GM12878 (cell line): ENCODE data around the gene ATP7B. TPM values are rescaled to one million over a fixed set of nuclear protein-coding genes. Genes with fewer than 3 reads are reported as not detected.

Experiments
- ATAC-seq: fragments of 200-7000 bp; cut with Tn5 transposase; 3 replicates; pipeline ENCODE4 v1.9.1; 2020; ENCODE audit warnings: mild to moderate bottlenecking, moderate library complexity
- Bru-seq: library from RNA; stranded (reverse); fragments of 400-500 nt; gene quantifications from one replicate; lab custom pipeline; 2021; lab: Mats Ljungman, UMichigan
- BruChase-seq, 2 experiments: library from RNA; stranded (reverse); fragments of 400-500 nt; gene quantifications; one replicate each; lab custom pipeline; 2021; lab: Mats Ljungman, UMichigan
- BruUV-seq: library from RNA; stranded (reverse); fragments of 400-500 nt; replicated peaks from 2 replicates; lab custom pipeline; 2021; lab: Mats Ljungman, UMichigan
- CTCF ChIA-PET: fragments of 300-600 bp; sonication (Branson Sonifier 250); formaldehyde crosslinking; extraction: SDS; loops from one replicate; lab custom pipeline; 2021; ENCODE audit warnings: inconsistent platforms; lab: Yijun Ruan, JAX
- POLR2A ChIA-PET: fragments of 350-600 bp; formaldehyde crosslinking; extraction: SDS; loops from one replicate; lab custom pipeline; 2021; ENCODE audit warnings: inconsistent platforms; lab: Charles Lee
- RAD21 ChIA-PET: fragments of 300-600 bp; sonication (Branson Sonifier 250); formaldehyde crosslinking; loops from one replicate; lab custom pipeline; 2023; ENCODE audit warnings: antibody characterized with exemption; ENCODE audit not compliant: unreplicated experiment; lab: Charles Lee
- SMC1A ChIA-PET: fragments of 300-600 bp; sonication (Branson Sonifier 250); formaldehyde crosslinking; loops from one replicate; lab custom pipeline; 2023; ENCODE audit not compliant: unreplicated experiment, uncharacterized antibody; lab: Charles Lee
- DNase-seq: peaks from one replicate; pipeline ENCODE4 v3.0.0-alpha.2; 2011; ENCODE audit warnings: low read depth, low spot score
- FAIRE-seq: peaks from 3 replicates; lab custom pipeline; 2011; peaks lifted over from hg19 to GRCh38; lab: Jason Lieb, UNC
- H2AFZ ChIP-seq: 2 replicates; pipeline ENCODE4 v1.6.0; 2011; ENCODE audit warnings: low read depth, low read length, control low read depth; ENCODE audit not compliant: control insufficient read depth
- H3K27ac ChIP-seq: 2 replicates; pipeline ENCODE4 v1.5.1; 2011; ENCODE audit warnings: control low read depth; ENCODE audit not compliant: control insufficient read depth, insufficient read depth
- H3K27me3 ChIP-seq, 2 experiments: replicated peaks in 1 of 2; 2 replicates each; pipeline versions ENCODE4 v1.6.0 to v1.6.1; 2011; ENCODE audit warnings: low read length in 1 of 2; ENCODE audit not compliant: control insufficient read depth in 2 of 2, insufficient read depth in 2 of 2
- H3K36me3 ChIP-seq, 2 experiments: 2 replicates each; pipeline ENCODE4 v1.5.1; 2011; ENCODE audit warnings: low read length in 1 of 2; ENCODE audit not compliant: control insufficient read depth in 2 of 2, insufficient read depth in 2 of 2
- H3K4me1 ChIP-seq: 2 replicates; pipeline ENCODE4 v1.6.1; 2011; ENCODE audit warnings: mild to moderate bottlenecking, low read length, moderate library complexity, mixed read lengths; ENCODE audit not compliant: control insufficient read depth, insufficient read depth
- H3K4me2 ChIP-seq: 2 replicates; pipeline ENCODE4 v1.6.0; 2011; ENCODE audit warnings: control low read depth; ENCODE audit not compliant: control insufficient read depth, insufficient read depth
- H3K4me3 ChIP-seq: fragments of 200-600 bp; sonication (generic); 2 replicates; pipeline ENCODE4 v1.5.1; 2016
- H3K79me2 ChIP-seq: 2 replicates; pipeline ENCODE4 v1.6.0; 2011; ENCODE audit warnings: low read length; ENCODE audit not compliant: control insufficient read depth, insufficient read depth
- H3K9ac ChIP-seq: 2 replicates; pipeline ENCODE4 v1.8.0; 2011; ENCODE audit warnings: low read length, control low read depth, mixed read lengths; ENCODE audit not compliant: control insufficient read depth, insufficient read depth
- H3K9me3 ChIP-seq: replicated peaks from 3 replicates; pipeline ENCODE4 v1.5.1; 2011; ENCODE audit warnings: mild to moderate bottlenecking, low read length; ENCODE audit not compliant: control insufficient read depth, insufficient read depth
- H4K20me1 ChIP-seq: 2 replicates; pipeline ENCODE4 v1.6.0; 2011; ENCODE audit not compliant: control insufficient read depth, insufficient read depth
- ASH2L ChIP-seq: fragments of 300-600, 200-600 bp; sonication (generic); IDR thresholded peaks from 2 replicates; pipeline ENCODE4 v1.6.1; 2017; ENCODE audit warnings: low read depth, mild to moderate bottlenecking, borderline replicate concordance
- EED ChIP-seq: sonication (generic); IDR thresholded peaks from 2 replicates; pipeline ENCODE4 v1.6.1; 2016; ENCODE audit warnings: antibody characterized with exemption, low read depth
- WGBS: methylation state at CpG from one replicate; pipeline ENCODE4 v1.1.6; 2016; ENCODE audit warnings: low lambda C conversion rate; ENCODE audit not compliant: insufficient replicate concordance, insufficient coverage; ENCODE audit errors: missing lambda C conversion rate; 5-methylcytosine and 5-hydroxymethylcytosine counted together
- in situ Hi-C: fragments of 300-500 bp; cut with MboI; formaldehyde crosslinking; loops from 9 replicates; pipeline ENCODE4 v1.14.3; 2018; ENCODE audit warnings: mixed read lengths
- intact Hi-C: fragments of 100-400 bp; cut with micrococcal nuclease; formaldehyde crosslinking; loops from one replicate; pipeline ENCODE4 v1.14.2; 2022; ENCODE audit not compliant: unreplicated experiment
- long read RNA-seq, 2 experiments: library from polyadenylated mRNA; unstranded; transcript quantifications; one replicate each; pipeline ENCODE4 v2.0.0, GENCODE V29; 2019 to 2020
- polyA minus RNA-seq, 3 experiments: library from RNA; depleted of rRNA, polyadenylated mRNA; stranded (reverse); fragments of >200 nt; gene quantifications; 2 replicates each; pipeline ENCODE4 v1.2.3, GENCODE V29; 2011
- polyA plus RNA-seq, 11 experiments: library from polyadenylated mRNA; depleted of rRNA in 4 of 11; unstranded in 6 of 11; stranded (reverse) in 5 of 11; fragments of >200 nt; fragmentation: Nextera tagmentation in 4 of 11; fragmentation: Illumina TruSeq in 1 of 11; extraction: Ambion mirVana in 4 of 11; extraction: Trizol in 1 of 11; gene quantifications; 1 replicate in 1 of 11; 2 replicates in 10 of 11; pipeline versions ENCODE4 v1.2.1 to v1.2.3, GENCODE V29; 2011 to 2016; ENCODE audit warnings: inconsistent platforms in 2 of 11, missing spikeins in 2 of 11, low read depth in 1 of 11
- total RNA-seq, 4 experiments: library from RNA; depleted of rRNA in 3 of 4; stranded (reverse); fragments of >200 nt in 3 of 4; fragmentation: Illumina TruSeq in 1 of 4; extraction: Trizol in 1 of 4; gene quantifications; 2 replicates each; pipeline versions ENCODE4 v1.2.1 to v1.2.3, GENCODE V29; 2013 to 2021

The ATP7B gene
- total RNA-seq (2013; cell fraction: nucleolus; rRNA removed) = 1.5 and 1.9 TPM in 2 replicates
- total RNA-seq (2014; rRNA removed) (under 0.01 and 0.16 TPM in 2 replicates), total RNA-seq (2014; rRNA removed; fragmentation: Illumina TruSeq; extraction: Trizol) (0.04 and 0.09 TPM in 2 replicates), total RNA-seq (2021) (0.08 and 0.38 TPM in 2 replicates), polyA plus RNA-seq (2011; rRNA removed) (1.1 TPM in 2 replicates), polyA plus RNA-seq (2014; fragmentation: Illumina TruSeq; extraction: Trizol) (0.15 and 0.67 TPM in 2 replicates), polyA plus RNA-seq (2014; fragmentation: Nextera tagmentation; extraction: Ambion mirVana) (not detected), polyA plus RNA-seq (2014; rRNA removed) (0.03 and 0.05 TPM in 2 replicates), polyA plus RNA-seq (2016; fragmentation: Nextera tagmentation; extraction: Ambion mirVana) (under 1 TPM; 0.05 to 0.06 TPM), polyA minus RNA-seq (2011; rRNA and poly(A)+ RNA removed) (2.5 and 2.9 TPM in 2 replicates), Bru-seq, nascent RNA (percentile 28 among the genes with signal in this experiment), BruChase-seq, experiment 1, labeled RNA remaining after a 6-hour chase (percentile 27 among the genes with signal in this experiment), BruChase-seq, experiment 2, labeled RNA remaining after a 2-hour chase (percentile 30 among the genes with signal in this experiment)
- 0.10 TPM for polyA plus RNA-seq (2011; ENCODE audit: low read depth)
- 0.76 and 1.1 TPM in 2 replicates for polyA plus RNA-seq (2011; cell fraction: cytosol; rRNA removed)
- polyA plus RNA-seq (2011; cell fraction: nucleus; rRNA removed) = 2.4 and 2.6 TPM in 2 replicates
- polyA plus RNA-seq (2012) = 0.11 and 0.13 TPM in 2 replicates
- 0.83 and 1.2 TPM in 2 replicates for polyA minus RNA-seq (2011; cell fraction: cytosol; rRNA and poly(A)+ RNA removed)
- 1.9 and 4.3 TPM in 2 replicates for polyA minus RNA-seq (2011; cell fraction: nucleus; rRNA and poly(A)+ RNA removed)
- long read RNA-seq, experiment 1 = 0 reads
- long read RNA-seq, experiment 2, partial matches to known transcripts = 0 of 2 reads
- long read RNA-seq, experiment 2, other reads (novel, unspliced or antisense) = 2 of 2 reads

DNA sequence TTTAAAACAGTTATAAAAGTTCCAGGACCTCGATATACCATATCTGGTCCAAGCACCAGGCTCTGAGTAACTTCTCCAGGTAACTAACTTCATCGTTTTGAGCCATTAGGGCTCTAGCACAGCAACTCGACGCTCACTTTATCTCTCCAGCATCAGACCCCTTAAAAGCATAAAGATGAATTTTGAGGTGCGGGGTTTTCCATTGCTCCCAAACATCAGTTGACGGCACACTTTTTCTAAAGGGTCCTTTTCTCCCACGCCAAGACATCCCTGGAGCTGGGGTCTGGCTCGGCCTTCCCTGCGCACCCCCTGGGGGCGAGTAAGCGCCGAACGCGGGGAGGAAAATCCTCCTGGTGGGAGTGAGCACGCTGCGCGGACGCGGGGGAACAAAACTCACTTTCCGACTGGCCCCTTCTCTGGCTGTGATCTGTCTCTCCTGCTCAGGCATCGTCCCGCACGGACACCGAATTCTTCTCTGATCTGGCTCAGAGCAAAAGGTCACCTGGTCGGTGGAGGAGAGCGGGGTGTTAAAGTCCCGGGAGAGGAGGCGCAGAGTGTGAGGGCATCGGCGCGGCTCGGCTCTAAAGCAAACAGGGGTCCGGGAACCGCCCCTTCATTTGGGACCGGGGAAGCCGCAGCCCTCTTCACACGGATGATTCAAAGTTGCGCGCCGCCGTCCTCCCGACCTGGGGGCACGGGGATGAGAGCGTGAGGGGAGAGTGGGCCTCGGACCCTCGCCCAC, at the start of gene ATP7B:
Gene ATP7B (minus strand): TSS at position 561 of the 742 bp plus-strand sequence. CDS start 113 bp downstream, at position 448.
- no peaks in the 10 kb centered on the region for H4K20me1 ChIP-seq
- POLR2A ChIA-PET = no interaction called here
- FAIRE-seq (no peak), DNase-seq (no peak), ATAC-seq (peak; percentile 29)
- CTCF ChIA-PET = no interaction called here
- H3K9me3 ChIP-seq = no peaks in the 10 kb centered on the region; the same call in 1 of the 3 replicates
- H3K27ac ChIP-seq = peak within 1 kb of the TSS; percentile 49
- H3K36me3 ChIP-seq = no peaks in the 10 kb centered on the region; a peak in 1 of 4 replicates
- intact Hi-C loops = loop anchor here (5.0 kb wide), 2 partner anchors 181 to 441 kb away; partner anchors contain the start of gene VPS36
- BruUV-seq = no TSS peak
- no peak for TF ChIP-seq ASH2L
- TF ChIP-seq EED = 0 out of 2 replicates have a peak, but pooled peaks have one; percentile 4
- TF ChIP-seq, all 136 proteins: peak for 1
- RAD21 ChIA-PET = no interaction called here
- Histone ChIP-seq H2AFZ (peak within 1 kb of the TSS; percentile 98), H3K79me2 (peaks cover 23% of the 10 kb centered on the region), H3K4me3 (peak within 1 kb of the TSS; percentile 95), H3K9ac (peak within 1 kb of the TSS; percentile 77), H3K4me1 (no peaks in the 10 kb centered on the region; the same call in 1 of the 2 replicates), H3K27me3 (peaks cover 2 to 13% of the 10 kb centered on the region in 2 experiments; a peak in 3 of 4 replicates), H3K4me2 (peak within 1 kb of the TSS; percentile 100)
- SMC1A ChIA-PET = no interaction called here
- 8% methylated on average over 46 of the region's 46 CpGs for WGBS
- in situ Hi-C loops = loop anchor here (10.0 kb wide), 1 partner anchor 444 kb away; the partner anchor contains the start of genes CKAP2 and VPS36
